ENCODE results near the gene CHPT1. TPM values are rescaled to one million over a fixed set of nuclear protein-coding genes. Genes with fewer than 3 reads are reported as not detected.
"Not testable (repeated sequence)": the region's sequence is repeated elsewhere in the genome, so short reads cannot be mapped to it uniquely, and the experiment has no call there.

Gene CHPT1
- total and polyA plus RNA-seq, 2 of the 13 experiments (the other 11 are each of a cell fraction or from before 2014, with no cell fraction given) = 117 to 178 TPM

- TF ChIP-seq ZBTB2 (CRISPR knock-in tag; IDR thresholded peaks at IDR 0.05; ENCODE audit: low read depth) (no peak), BCLAF1 (IDR thresholded peaks at IDR 0.05) (no peak), GFI1 (CRISPR knock-in tag; IDR thresholded peaks at IDR 0.05; ENCODE audit: borderline replicate concordance) (no peak)
Measured at GRCh38 chr12:101732318-101732717, 34.9 kb downstream of the CHPT1 start (continued).

- ChIA-PET POLR2A (no interaction called here), CTCF (ENCODE audit: low intra/inter-chr PET ratio, low total read pairs) (no interaction called here)
- no TSS peak for BruUV-seq (replicated peaks)
Measured at GRCh38 chr12:101733166-101733565, 35.7 kb downstream of the CHPT1 start.

GRCh38 chr12:101734482-101734881 is 37.0 kb downstream of the CHPT1 start:
- DNase-seq (ENCODE audit: low spot score); H3K4me3 ChIP-seq (replicated peaks in 1 of 3; ENCODE audit: insufficient read depth in 1 of 3, low read depth in 2 of 3, low read length in 3 of 3); POLR2A ChIA-PET; H4K20me1 ChIP-seq (ENCODE audit: insufficient read depth, low read length); FAIRE-seq; BruUV-seq (replicated peaks); H3K27me3 ChIP-seq (ENCODE audit: control insufficient read depth in 1 of 2, insufficient read depth in 2 of 2, low read length in 2 of 2); H3K79me2 ChIP-seq (ENCODE audit: insufficient read depth, low read length); intact Hi-C loops (cut with micrococcal nuclease; ENCODE audit: unreplicated experiment); H3K27ac ChIP-seq (ENCODE audit: extremely low read length, insufficient read depth, low read length); H3K4me1 ChIP-seq (ENCODE audit: insufficient read depth, low read length); H3K9me3 ChIP-seq (ENCODE audit: low read length); H3K4me2 ChIP-seq (ENCODE audit: low read depth, low read length); CTCF ChIA-PET (ENCODE audit: low intra/inter-chr PET ratio, low total read pairs); in situ Hi-C loops (cut with HindIII; ENCODE audit: extremely low pct_ligation_motif_present, low pct_unique_long_range_greater_than_20kb); H2AFZ ChIP-seq (ENCODE audit: low read length); ATAC-seq; H3K9ac ChIP-seq (ENCODE audit: insufficient read depth, low read depth, low read length): not testable (repeated sequence)
- peaks cover 2 to 39% of the 10 kb centered on the region in 2 experiments; a peak in 4 of 5 replicates for H3K36me3 ChIP-seq (replicated peaks in 1 of 2; ENCODE audit: control insufficient read depth in 1 of 2, insufficient read depth in 2 of 2, low read length in 2 of 2)
- WGBS (ENCODE audit: low lambda C conversion rate) = 97% methylated on average over 5 of the region's 5 CpGs

More at GRCh38 chr12:101733166-101733565, 35.7 kb downstream of the CHPT1 start:
- Histone ChIP-seq H3K4me3 (replicated peaks in 1 of 3; ENCODE audit: insufficient read depth in 1 of 3, low read depth in 2 of 3, low read length in 3 of 3) (no peak overlapping the region), H3K27me3 (ENCODE audit: control insufficient read depth in 1 of 2, insufficient read depth in 2 of 2, low read length in 2 of 2) (no peaks in the 10 kb centered on the region), H3K9ac (ENCODE audit: insufficient read depth, low read depth, low read length) (no peak overlapping the region), H3K9me3 (ENCODE audit: low read length) (no peaks in the 10 kb centered on the region), H4K20me1 (ENCODE audit: insufficient read depth, low read length) (no peaks in the 10 kb centered on the region), H3K79me2 (ENCODE audit: insufficient read depth, low read length) (no peaks in the 10 kb centered on the region), H3K36me3 (replicated peaks in 1 of 2; ENCODE audit: control insufficient read depth in 1 of 2, insufficient read depth in 2 of 2, low read length in 2 of 2) (peaks cover 0 to 31% of the 10 kb centered on the region in 2 experiments; a peak in 3 of 5 replicates), H3K4me1 (ENCODE audit: insufficient read depth, low read length) (no peaks in the 10 kb centered on the region), H3K27ac (ENCODE audit: extremely low read length, insufficient read depth, low read length) (no peak overlapping the region), H2AFZ (ENCODE audit: low read length) (no peak overlapping the region), H3K4me2 (ENCODE audit: low read depth, low read length) (no peak overlapping the region)
- DNase-seq (ENCODE audit: low spot score) (no peak), ATAC-seq (peak; percentile 44), FAIRE-seq (no peak)
- TF ChIP-seq MAZ (IDR thresholded peaks at IDR 0.05; ENCODE audit: borderline replicate concordance, low read depth, low read length) (no peak), MAZ (CRISPR knock-in tag; IDR thresholded peaks at IDR 0.05; ENCODE audit: low read depth) (no peak), RBM22 (optimal IDR thresholded peaks at IDR 0.05; ENCODE audit: low read length) (peak; percentile 67), ZNF75D (CRISPR knock-in tag; IDR thresholded peaks at IDR 0.05; ENCODE audit: borderline replicate concordance) (no peak), HNF4A (CRISPR knock-in tag; IDR thresholded peaks at IDR 0.05) (no peak), ZKSCAN8 (CRISPR knock-in tag; IDR thresholded peaks at IDR 0.05; ENCODE audit: borderline replicate concordance) (no peak)
- in situ Hi-C loops (cut with HindIII; ENCODE audit: extremely low pct_ligation_motif_present, low pct_unique_long_range_greater_than_20kb) = no loop called here
- intact Hi-C loops (cut with micrococcal nuclease; ENCODE audit: unreplicated experiment) = no loop called here
- 98% methylated on average over 2 of the region's 2 CpGs for WGBS (ENCODE audit: low lambda C conversion rate)
